ENCODE data around the gene ADA. TPM values are rescaled to one million over a fixed set of nuclear protein-coding genes. Genes with fewer than 3 reads are reported as not detected.
A peak's percentile ranks its signal among the peaks of the same experiment; 100 is the strongest.

The ADA gene
- total RNA-seq, 1 donor: 96.7 TPM

- DNase-seq (ENCODE audit: low read depth in 2 of 3, low spot score in 2 of 3): no peak
Observed at GRCh38 chr20:44627364-44628010, 24.0 kb downstream of the ADA start.

- no peak for DNase-seq (ENCODE audit: low read depth in 2 of 3, low spot score in 2 of 3)
Observed at GRCh38 chr20:44626278-44626677, 25.2 kb downstream of the ADA start.

DNA sequence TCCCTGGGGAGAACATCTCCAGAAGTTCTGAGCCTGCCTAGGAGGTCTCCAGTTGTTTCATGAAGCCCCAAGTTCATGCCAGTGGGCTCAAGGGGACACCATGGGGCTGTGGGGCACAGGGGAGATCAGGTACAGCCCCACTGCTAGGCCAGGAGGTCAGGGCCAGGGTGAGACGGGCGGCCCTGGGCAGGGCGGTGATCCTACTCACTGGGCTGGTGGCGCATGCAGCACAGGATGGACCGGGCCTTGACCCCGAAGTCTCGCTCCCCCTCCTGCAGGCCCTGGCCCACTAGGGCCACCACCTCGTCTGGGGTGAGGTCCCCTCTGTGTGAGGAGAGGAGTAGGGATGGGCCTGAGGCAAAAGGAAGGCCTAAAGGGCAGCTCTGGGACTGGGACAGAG, 26.1 kb downstream of the ADA start:
- no peak for DNase-seq (ENCODE audit: low read depth in 2 of 3, low spot score in 2 of 3)

DNA sequence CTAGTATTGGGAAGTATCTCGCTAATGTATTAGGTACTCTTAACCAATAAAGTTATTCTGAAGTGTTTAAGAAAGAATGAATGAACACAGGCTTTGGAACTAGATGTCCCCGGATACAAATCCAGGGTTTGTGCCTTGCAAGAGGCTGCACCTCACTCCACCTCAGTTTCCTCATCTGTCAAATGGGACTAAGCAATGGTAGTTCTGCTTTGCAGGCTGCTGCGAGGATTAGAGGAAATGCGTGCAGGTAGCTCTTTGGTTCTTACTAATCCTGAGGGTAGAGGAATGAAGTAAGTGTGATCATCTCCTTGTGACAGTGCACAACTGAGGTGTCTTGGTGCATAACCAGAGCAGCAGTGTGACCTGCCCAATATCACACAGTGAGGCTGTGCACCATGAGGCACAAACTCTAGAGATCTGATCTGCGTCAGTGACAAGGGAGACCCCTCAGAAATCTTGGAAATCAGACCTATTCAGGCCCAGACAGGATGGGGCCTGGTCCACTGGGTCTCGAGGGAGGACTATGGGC, 26.7 kb downstream of the ADA start:
- DNase-seq (ENCODE audit: low read depth in 2 of 3, low spot score in 2 of 3): no peak

DNA sequence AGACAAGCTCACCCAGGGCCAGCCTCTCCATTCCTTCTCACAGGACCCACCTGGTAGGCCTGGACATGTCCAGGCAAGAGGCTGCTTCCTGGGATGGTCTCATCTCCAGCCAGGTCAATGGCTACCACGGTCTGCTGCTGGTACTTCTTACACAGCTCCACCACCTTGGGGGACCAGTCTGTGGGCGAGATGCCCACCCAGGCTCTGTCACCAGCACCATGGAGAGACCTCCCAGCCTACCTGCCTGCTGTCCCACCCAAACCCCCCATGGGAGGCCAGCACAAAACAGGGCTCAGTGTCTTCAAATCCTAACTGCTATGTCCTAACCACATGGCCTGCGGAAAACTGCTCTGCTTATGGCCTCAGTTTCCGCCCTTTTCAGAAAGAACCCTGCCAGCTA, 27.3 kb downstream of the ADA start:
- no peak for DNase-seq (ENCODE audit: low read depth in 2 of 3, low spot score in 2 of 3)

- no peak for DNase-seq (ENCODE audit: low read depth in 2 of 3, low spot score in 2 of 3)
Observed at GRCh38 chr20:44622501-44623270, 28.8 kb downstream of the ADA start.

- DNase-seq (ENCODE audit: low read depth in 2 of 3, low spot score in 2 of 3): no peak
Observed at GRCh38 chr20:44621939-44622338, 29.6 kb downstream of the ADA start.

GRCh38 chr20:44621325-44621724, 30.2 kb downstream of the ADA start:
- no peak for DNase-seq (ENCODE audit: low read depth in 2 of 3, low spot score in 2 of 3)

GRCh38 chr20:44620030-44620429, 31.5 kb downstream of the ADA start:
- no peak for DNase-seq (ENCODE audit: low read depth in 2 of 3, low spot score in 2 of 3)

DNA sequence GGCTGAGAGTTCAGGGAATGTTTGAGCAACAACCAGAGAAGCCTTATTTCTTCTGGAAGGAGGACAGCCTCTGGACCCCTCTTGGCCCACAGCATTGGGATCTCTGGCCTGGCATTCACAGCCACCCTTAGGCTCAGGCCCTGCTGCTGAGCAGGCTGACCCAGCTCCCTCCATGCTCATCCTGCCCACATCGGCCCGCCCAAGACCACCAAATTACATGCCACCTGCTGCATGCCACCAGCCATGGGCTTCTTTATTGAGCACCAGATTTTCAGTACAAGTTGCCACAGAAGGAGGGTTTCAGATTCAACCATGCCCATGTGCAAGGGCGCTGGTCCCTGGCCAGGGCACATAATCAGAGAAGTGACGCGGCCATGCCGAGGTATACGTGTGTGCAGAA, 32.2 kb downstream of the ADA start:
- DNase-seq (ENCODE audit: low read depth in 2 of 3, low spot score in 2 of 3): no peak

GRCh38 chr20:44618318-44618731, 33.2 kb downstream of the ADA start:
- no peak for DNase-seq (ENCODE audit: low read depth in 2 of 3, low spot score in 2 of 3)

DNA sequence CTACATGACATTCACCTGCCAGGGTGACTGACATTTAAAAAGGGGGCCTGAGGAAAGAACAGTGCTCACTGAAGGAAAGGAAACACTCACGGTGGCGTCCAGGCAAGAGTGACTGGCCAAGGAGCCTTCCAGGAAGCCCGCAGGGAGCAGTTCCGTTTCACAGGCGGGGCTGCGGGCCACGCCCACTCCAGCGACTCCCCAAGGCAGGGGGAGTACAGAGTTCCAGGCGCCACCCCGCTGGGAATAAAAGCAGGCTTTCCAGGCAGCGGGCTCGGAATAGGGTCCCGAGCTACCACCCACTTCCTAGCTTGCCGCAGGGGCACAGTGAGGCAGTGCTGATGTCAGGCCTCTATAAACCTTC, 34.9 kb downstream of the ADA start:
- no peak for DNase-seq (ENCODE audit: low read depth in 2 of 3, low spot score in 2 of 3)

- DNase-seq (ENCODE audit: low read depth in 2 of 3, low spot score in 2 of 3): no peak
Observed at GRCh38 chr20:44615876-44616603, 35.5 kb downstream of the ADA start.

- DNase-seq (ENCODE audit: low read depth in 2 of 3, low spot score in 2 of 3): peak in 2 of 3 donors; percentile 35 to 64
Observed at GRCh38 chr20:44615169-44615791, 36.2 kb downstream of the ADA start.

DNA sequence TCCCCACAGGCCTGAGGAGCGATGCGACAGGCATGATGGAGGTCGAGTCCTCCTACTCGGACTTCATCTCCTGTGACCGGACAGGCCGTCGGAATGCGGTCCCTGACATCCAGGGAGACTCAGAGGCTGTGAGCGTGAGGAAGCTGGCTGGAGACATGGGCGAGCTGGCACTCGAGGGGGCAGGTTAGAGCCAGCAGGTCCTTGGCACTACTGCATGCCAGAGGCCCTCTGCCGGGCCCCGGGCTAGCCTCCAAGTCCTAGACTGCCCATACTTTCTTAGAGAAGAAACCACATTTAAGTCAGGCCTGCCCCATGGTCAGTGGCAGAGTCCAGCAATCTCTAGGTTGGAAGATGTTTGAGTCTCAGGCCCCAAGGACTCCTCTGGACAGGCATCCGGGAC, 37.0 kb downstream of the ADA start:
- DNase-seq (ENCODE audit: low read depth in 2 of 3, low spot score in 2 of 3): no peak

DNA sequence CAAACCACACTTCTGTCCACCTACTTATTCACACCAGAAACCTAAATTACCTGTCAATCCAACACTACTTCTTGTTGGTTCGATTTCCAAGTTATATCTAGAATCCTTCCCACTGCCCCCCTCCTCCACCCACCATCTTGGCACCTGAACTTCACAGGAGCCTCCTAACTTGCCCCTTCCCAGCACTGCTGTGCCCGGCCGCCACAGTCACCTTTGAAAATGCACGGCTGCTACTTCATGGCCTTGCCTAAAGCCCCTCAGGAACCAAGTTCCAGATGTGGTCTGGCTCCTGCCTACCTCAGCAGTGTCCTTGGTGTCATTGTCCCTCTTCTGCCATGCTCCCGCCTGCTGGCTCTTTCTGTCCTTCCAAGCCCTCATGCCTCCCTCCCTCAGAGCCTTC, 37.9 kb downstream of the ADA start:
- DNase-seq (ENCODE audit: low read depth in 2 of 3, low spot score in 2 of 3): no peak

DNA sequence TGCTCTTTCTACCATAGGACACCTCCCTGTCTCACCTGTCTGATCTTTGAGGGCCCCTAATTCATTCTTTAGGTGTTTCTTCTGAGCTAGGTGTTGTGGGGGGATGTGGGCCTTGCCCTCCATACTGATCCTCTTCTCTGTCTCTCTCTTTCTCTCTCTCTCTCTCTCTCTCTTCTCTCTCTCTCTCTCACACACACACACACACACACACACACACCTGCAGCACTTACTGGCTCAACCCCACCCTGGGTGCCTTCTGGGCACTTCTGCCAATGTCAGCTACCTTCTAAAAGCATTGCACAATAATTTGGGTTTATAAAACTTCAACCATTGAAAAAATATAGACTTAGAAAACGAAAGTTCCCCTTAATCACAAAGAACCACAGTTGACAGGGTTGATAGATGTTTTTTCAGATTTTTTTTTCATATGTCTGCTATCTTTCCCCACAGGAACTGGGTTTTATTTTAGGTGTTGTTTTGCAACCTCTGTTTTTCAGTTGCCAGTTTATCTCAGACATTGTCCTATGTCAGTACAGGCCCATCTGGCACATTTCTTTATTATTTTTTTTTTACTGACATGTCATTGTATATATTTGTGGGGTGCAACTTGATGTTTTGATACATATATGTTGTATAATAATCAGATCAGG, 41.1 kb downstream of the ADA start:
- DNase-seq (ENCODE audit: low read depth in 2 of 3, low spot score in 2 of 3): peak in 2 of 3 donors; percentile 72 to 91

DNA sequence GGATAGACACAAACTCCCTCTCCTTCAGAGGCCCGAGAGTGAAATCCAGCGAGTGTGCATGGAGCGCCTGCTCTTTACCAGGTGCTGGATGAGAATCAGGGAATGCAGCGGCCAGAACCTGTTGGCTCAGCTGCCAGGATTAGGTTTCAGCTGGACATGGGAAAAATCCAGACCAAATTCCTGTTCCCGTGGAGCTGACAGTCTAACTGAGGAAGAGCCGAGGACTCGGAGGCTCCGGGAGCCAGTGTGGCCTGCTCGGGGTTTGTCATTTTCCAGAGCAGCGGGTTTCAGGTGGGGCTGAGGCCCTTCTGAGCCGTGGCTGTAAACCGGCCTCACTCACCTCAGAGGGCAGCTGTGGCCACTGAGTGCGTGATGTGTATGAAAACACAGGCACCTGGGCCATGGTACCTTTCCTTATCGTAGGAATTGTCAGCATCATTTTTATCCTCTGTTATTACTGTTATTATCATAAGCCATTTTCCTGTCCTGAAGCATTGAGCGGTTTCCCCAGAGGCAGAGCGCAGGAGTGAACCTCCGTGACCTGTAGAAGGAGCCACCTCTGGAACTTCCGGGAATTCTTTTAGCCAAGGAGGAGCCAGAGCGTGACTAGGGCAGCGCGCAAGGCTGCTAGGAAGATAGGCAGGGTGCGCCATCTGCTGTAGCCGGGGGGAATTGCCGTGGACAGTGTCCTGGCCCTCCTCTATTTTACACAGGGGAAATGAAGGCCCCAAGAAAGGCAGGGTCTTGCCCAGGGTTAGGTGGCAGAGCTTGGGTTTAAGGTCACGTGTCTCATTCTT, 41.8 kb downstream of the ADA start:
- DNase-seq (ENCODE audit: low read depth in 2 of 3, low spot score in 2 of 3): peak; percentile 58 to 85 (median 84)

- no peak for DNase-seq (ENCODE audit: low read depth in 2 of 3, low spot score in 2 of 3)
Observed at GRCh38 chr20:44609006-44609515, 42.4 kb downstream of the ADA start.
